GM18861 (cell line): ENCODE data around the gene CLEC17A.
A peak's percentile ranks its signal among the peaks of the same experiment; 100 is the strongest.
"Not testable (repeated sequence)": the region's sequence is repeated elsewhere in the genome, so short reads cannot be mapped to it uniquely, and the experiment has no call there.

Experiments used
- ATAC-seq: cut with Tn5 transposase; IDR thresholded peaks from one replicate; pipeline ENCODE4 v1.9.1; 2021; ENCODE audit not compliant: unreplicated experiment

The CLEC17A gene

GRCh38 chr19:14558370-14559066 lies 24.4 kb upstream of the CLEC17A start:
- ATAC-seq: no peak

- ATAC-seq: no peak
Observed at GRCh38 chr19:14559916-14560775, 22.7 kb upstream of the CLEC17A start.

GRCh38 chr19:14560776-14561108 lies 22.1 kb upstream of the CLEC17A start:
- no peak for ATAC-seq

- no peak for ATAC-seq
Observed at GRCh38 chr19:14561249-14561648, 21.6 kb upstream of the CLEC17A start.

- ATAC-seq: no peak
Observed at GRCh38 chr19:14561847-14562351, 21.0 kb upstream of the CLEC17A start.

GRCh38 chr19:14562660-14563589 lies 20.0 kb upstream of the CLEC17A start:
- no peak for ATAC-seq

GRCh38 chr19:14563590-14563926 lies 19.3 kb upstream of the CLEC17A start:
- no peak for ATAC-seq

GRCh38 chr19:14563989-14564651 lies 18.8 kb upstream of the CLEC17A start:
- no peak for ATAC-seq

GRCh38 chr19:14564652-14565297 lies 18.1 kb upstream of the CLEC17A start:
- ATAC-seq: not testable (repeated sequence)

GRCh38 chr19:14565298-14565679 lies 17.6 kb upstream of the CLEC17A start:
- no peak for ATAC-seq

- no peak for ATAC-seq
Observed at GRCh38 chr19:14565765-14566711, 16.8 kb upstream of the CLEC17A start.

GRCh38 chr19:14566712-14567077 lies 16.2 kb upstream of the CLEC17A start:
- ATAC-seq: no peak

GRCh38 chr19:14567079-14567478 lies 15.8 kb upstream of the CLEC17A start:
- ATAC-seq: no peak

GRCh38 chr19:14570864-14571527 lies 11.9 kb upstream of the CLEC17A start:
- no peak for ATAC-seq

- ATAC-seq: peak; percentile 78
Observed at GRCh38 chr19:14571695-14572490, 11.0 kb upstream of the CLEC17A start, which contains the start of gene NDUFB7. Gene NDUFB7 (minus strand): TSS chr19:14572066. CDS start chr19:14572000, 66 bp downstream.

GRCh38 chr19:14575428-14575980 lies 7.4 kb upstream of the CLEC17A start:
- ATAC-seq: no peak

GRCh38 chr19:14576363-14576762 lies 6.5 kb upstream of the CLEC17A start:
- ATAC-seq: no peak
